ENCODE data around the gene CEP43. TPM values are rescaled to one million over a fixed set of nuclear protein-coding genes. Genes with fewer than 3 reads are reported as not detected.
"Not testable (repeated sequence)": the region's sequence is repeated elsewhere in the genome, so short reads cannot be mapped to it uniquely, and the experiment has no call there.

Gene CEP43
- total RNA-seq: 10 to 100 TPM; 33.0 to 46.3 TPM
- polyA plus RNA-seq (ENCODE audit: insufficient read length in 2 of 2): 10 to 100 TPM; 31.5 to 43.9 TPM
- long read RNA-seq, donor 1, full-length matches to known transcripts: 9 of 9 reads
- long read RNA-seq, donor 1, partial matches to known transcripts: 0 of 9 reads
- long read RNA-seq, donor 1, other reads (novel, unspliced or antisense): 0 of 9 reads
- long read RNA-seq, donor 2, partial matches to known transcripts: 0 of 1 reads
- long read RNA-seq, donor 2, other reads (novel, unspliced or antisense): 0 of 1 reads
- long read RNA-seq, donor 3, partial matches to known transcripts: 0 of 3 reads
- long read RNA-seq, donor 3, other reads (novel, unspliced or antisense): 0 of 3 reads
- long read RNA-seq, donor 4, full-length matches to known transcripts: 3 of 3 reads
- long read RNA-seq, donor 4, partial matches to known transcripts: 0 of 3 reads
- long read RNA-seq, donor 4, other reads (novel, unspliced or antisense): 0 of 3 reads

DNA sequence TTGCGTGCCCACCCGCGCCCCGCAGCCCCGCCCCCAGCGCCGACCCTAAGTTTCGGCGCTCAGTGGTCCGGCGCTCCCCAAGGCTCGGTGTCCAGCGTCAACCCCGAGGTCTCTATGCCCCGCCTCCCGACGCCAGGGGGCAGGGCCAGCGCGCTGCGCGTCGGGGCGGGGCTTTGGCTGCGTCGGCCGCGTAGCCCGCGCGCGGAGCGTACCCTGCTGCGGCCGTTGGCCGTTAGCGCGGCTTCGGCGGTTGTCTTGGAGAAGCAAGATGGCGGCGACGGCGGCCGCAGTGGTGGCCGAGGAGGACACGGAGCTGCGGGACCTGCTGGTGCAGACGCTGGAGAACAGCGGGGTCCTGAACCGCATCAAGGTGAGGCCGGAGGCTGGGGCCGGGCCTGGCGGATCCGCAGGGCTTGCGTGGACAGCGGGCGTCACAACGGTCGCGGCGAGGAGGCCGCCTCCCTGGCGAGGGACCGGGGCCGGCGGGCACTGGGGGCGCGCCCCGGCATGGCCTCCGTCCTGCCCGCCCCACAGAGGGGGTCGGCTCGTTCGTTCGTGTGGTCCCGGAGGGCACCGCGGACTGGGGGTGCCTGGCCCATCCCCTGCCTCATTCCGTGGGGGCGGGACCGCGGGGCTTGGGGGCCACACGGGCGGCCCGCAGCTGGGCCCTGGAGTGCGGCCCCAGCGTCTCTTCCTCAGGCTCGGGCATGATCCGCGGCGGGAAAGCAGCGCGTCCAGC is at the start of gene CEP43:
TSS of gene CEP43 (plus strand) at position 253 of the 739 bp plus-strand sequence. CDS start at position 269, 16 bp downstream.
- H3K4me3 ChIP-seq (ENCODE audit: low read depth, low read length): peak within 1 kb of the TSS; percentile 74
- H3K4me1 ChIP-seq (ENCODE audit: control insufficient read depth, insufficient read depth, low read length): peaks cover 5% of the 10 kb centered on the region
- no peaks in the 10 kb centered on the region for H3K36me3 ChIP-seq (ENCODE audit: control insufficient read depth, insufficient read depth, low read length)
- peak within 1 kb of the TSS; percentile 69 for H3K27ac ChIP-seq (ENCODE audit: low read depth, low read length)
- WGBS (ENCODE audit: insufficient coverage): 0% methylated on average over 93 of the region's 93 CpGs
- H3K27me3 ChIP-seq (ENCODE audit: control insufficient read depth, insufficient read depth, low read length): no peaks in the 10 kb centered on the region
- no peaks in the 10 kb centered on the region for H3K9me3 ChIP-seq (ENCODE audit: control insufficient read depth, insufficient read depth, low read length)
- peak; percentile 91 to 98 (median 94) for DNase-seq (ENCODE audit: low read depth in 4 of 6, low spot score in 6 of 6)

GRCh38 chr6:166949528-166950442 is 49.4 kb upstream of the CEP43 start:
- Histone ChIP-seq H3K36me3 (ENCODE audit: control insufficient read depth, insufficient read depth, low read length) (peaks cover 29% of the 10 kb centered on the region), H3K27me3 (ENCODE audit: control insufficient read depth, insufficient read depth, low read length) (no peaks in the 10 kb centered on the region), H3K4me3 (ENCODE audit: low read depth, low read length) (no peak overlapping the region), H3K4me1 (ENCODE audit: control insufficient read depth, insufficient read depth, low read length) (peaks cover 1% of the 10 kb centered on the region), H3K9me3 (ENCODE audit: control insufficient read depth, insufficient read depth, low read length) (no peaks in the 10 kb centered on the region), H3K27ac (ENCODE audit: low read depth, low read length) (no peak overlapping the region)
- WGBS (ENCODE audit: insufficient coverage): 64% methylated on average over 9 of the region's 9 CpGs
- DNase-seq (ENCODE audit: low read depth in 4 of 6, low spot score in 6 of 6): no peak

DNA sequence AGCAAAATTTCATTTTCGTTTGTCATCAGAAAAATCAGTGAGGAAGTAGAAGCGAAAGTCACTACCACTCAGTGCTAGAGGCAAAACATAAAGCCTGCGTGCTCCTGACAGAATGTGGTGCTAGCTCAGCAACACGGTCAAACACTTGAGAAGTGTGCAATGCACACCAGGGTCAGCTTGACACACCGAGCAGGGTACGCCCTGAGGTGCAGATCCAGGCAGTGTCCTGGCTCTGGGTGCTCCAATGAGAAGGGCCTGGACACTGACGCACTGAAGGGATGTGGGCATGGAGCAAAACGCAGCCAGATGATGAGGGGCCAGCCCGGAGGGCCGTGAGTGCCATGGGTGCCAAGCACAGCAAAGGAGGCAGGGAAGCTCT is 48.8 kb upstream of the CEP43 start:
- no peak for DNase-seq (ENCODE audit: low read depth in 4 of 6, low spot score in 6 of 6)
- Histone ChIP-seq H3K9me3 (ENCODE audit: control insufficient read depth, insufficient read depth, low read length) (no peaks in the 10 kb centered on the region), H3K27me3 (ENCODE audit: control insufficient read depth, insufficient read depth, low read length) (no peaks in the 10 kb centered on the region), H3K4me3 (ENCODE audit: low read depth, low read length) (no peak overlapping the region), H3K36me3 (ENCODE audit: control insufficient read depth, insufficient read depth, low read length) (peaks cover 26% of the 10 kb centered on the region), H3K4me1 (ENCODE audit: control insufficient read depth, insufficient read depth, low read length) (peaks cover 8% of the 10 kb centered on the region), H3K27ac (ENCODE audit: low read depth, low read length) (no peak overlapping the region)
- WGBS (ENCODE audit: insufficient coverage): 93% methylated on average over 10 of the region's 10 CpGs

DNA sequence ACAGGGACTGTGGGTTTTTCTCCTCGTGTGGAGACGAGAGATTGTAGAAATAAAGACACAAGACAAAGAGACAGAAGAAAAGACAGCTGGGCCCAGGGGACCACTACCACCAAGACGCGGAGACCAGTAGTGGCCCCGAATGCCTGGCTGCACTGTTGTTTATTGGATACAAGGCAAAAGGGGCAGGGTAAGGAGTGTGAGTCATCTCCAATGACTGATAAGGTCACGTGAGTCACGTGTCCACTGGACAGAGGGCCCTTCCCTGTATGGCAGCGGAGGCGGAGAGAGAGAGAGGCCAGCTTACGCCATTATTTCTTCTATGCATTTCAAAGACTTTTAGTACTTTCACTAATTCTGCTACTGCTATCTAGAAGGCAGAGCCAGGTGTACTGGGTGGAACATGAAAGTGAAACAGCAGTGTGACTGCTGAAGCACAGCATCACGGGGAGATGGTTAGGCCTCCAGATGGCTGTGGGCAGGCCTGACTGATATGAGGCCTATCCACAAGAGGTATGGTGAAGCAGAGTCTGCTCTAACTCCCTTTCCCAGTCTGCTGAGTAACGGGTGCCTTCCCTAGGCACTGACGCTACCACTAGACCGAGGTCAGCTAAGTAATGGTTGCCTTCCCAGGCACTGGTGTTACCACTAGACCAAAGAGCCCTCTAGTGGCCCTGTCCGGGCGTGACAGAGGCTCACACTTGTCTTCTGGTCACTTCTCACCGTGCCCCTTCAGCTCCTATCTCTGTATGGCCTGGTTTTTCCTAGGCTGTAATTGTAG is 48.1 kb upstream of the CEP43 start:
- Histone ChIP-seq H3K36me3 (ENCODE audit: control insufficient read depth, insufficient read depth, low read length) (peaks cover 23% of the 10 kb centered on the region), H3K4me1 (ENCODE audit: control insufficient read depth, insufficient read depth, low read length) (peaks cover 14% of the 10 kb centered on the region)
- not testable (repeated sequence) for H3K9me3 ChIP-seq (ENCODE audit: control insufficient read depth, insufficient read depth, low read length); H3K4me3 ChIP-seq (ENCODE audit: low read depth, low read length); H3K27me3 ChIP-seq (ENCODE audit: control insufficient read depth, insufficient read depth, low read length); H3K27ac ChIP-seq (ENCODE audit: low read depth, low read length)
- WGBS (ENCODE audit: insufficient coverage): 89% methylated on average over 13 of the region's 17 CpGs
- peak in 2 of 6 donors; percentile 59 to 80 for DNase-seq (ENCODE audit: low read depth in 4 of 6, low spot score in 6 of 6)

DNA sequence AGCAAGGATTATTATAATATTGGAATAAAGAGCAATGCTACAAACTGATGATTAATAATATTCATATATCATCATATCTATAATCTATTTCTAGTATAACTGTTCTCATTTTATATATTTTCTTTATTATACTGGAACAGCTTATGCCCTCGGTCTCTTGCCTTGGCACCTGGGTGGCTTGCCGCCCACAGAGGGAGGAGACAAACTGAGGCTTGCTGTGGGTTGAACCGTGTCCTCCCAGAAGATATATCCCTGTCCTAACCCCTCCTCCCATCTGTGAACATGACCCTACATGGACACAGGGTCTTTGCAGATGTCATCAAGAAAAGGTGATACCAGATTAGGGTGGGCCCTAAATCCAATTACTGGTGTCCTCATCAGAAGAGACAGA is 47.5 kb upstream of the CEP43 start:
- H3K27me3 ChIP-seq (ENCODE audit: control insufficient read depth, insufficient read depth, low read length): no peaks in the 10 kb centered on the region
- DNase-seq (ENCODE audit: low read depth in 4 of 6, low spot score in 6 of 6): no peak
- H3K36me3 ChIP-seq (ENCODE audit: control insufficient read depth, insufficient read depth, low read length): peaks cover 20% of the 10 kb centered on the region
- H3K27ac ChIP-seq (ENCODE audit: low read depth, low read length): no peak overlapping the region
- peaks cover 14% of the 10 kb centered on the region for H3K4me1 ChIP-seq (ENCODE audit: control insufficient read depth, insufficient read depth, low read length)
- no peak overlapping the region for H3K4me3 ChIP-seq (ENCODE audit: low read depth, low read length)
- H3K9me3 ChIP-seq (ENCODE audit: control insufficient read depth, insufficient read depth, low read length): no peaks in the 10 kb centered on the region
- WGBS (ENCODE audit: insufficient coverage): 100% methylated on average over 2 of the region's 3 CpGs

DNA sequence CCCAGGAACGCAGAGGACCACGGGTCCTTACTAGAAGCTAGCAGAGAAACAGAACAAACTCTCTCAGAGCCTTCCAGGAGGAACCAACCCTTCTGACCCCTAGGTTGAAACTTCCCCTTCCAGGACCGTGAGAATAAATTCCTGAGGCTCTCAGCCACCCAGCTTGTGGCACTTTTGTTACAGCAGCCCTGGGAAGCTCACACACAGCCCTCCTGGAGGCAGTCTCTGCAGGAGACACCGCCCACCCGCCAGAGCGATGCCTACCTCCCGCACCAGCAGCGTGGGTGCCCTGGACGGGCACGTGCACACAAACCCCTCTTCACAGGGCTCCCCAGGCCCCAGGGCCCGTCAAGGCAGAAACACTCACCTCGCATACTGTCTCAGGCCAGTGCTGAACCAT is 47.1 kb upstream of the CEP43 start:
- peaks cover 19% of the 10 kb centered on the region for H3K4me1 ChIP-seq (ENCODE audit: control insufficient read depth, insufficient read depth, low read length)
- 96% methylated on average over 9 of the region's 12 CpGs for WGBS (ENCODE audit: insufficient coverage)
- peaks cover 16% of the 10 kb centered on the region for H3K36me3 ChIP-seq (ENCODE audit: control insufficient read depth, insufficient read depth, low read length)
- DNase-seq (ENCODE audit: low read depth in 4 of 6, low spot score in 6 of 6): no peak
- no peak overlapping the region for H3K27ac ChIP-seq (ENCODE audit: low read depth, low read length)
- no peaks in the 10 kb centered on the region for H3K9me3 ChIP-seq (ENCODE audit: control insufficient read depth, insufficient read depth, low read length)
- no peaks in the 10 kb centered on the region for H3K27me3 ChIP-seq (ENCODE audit: control insufficient read depth, insufficient read depth, low read length)
- no peak overlapping the region for H3K4me3 ChIP-seq (ENCODE audit: low read depth, low read length)

DNA sequence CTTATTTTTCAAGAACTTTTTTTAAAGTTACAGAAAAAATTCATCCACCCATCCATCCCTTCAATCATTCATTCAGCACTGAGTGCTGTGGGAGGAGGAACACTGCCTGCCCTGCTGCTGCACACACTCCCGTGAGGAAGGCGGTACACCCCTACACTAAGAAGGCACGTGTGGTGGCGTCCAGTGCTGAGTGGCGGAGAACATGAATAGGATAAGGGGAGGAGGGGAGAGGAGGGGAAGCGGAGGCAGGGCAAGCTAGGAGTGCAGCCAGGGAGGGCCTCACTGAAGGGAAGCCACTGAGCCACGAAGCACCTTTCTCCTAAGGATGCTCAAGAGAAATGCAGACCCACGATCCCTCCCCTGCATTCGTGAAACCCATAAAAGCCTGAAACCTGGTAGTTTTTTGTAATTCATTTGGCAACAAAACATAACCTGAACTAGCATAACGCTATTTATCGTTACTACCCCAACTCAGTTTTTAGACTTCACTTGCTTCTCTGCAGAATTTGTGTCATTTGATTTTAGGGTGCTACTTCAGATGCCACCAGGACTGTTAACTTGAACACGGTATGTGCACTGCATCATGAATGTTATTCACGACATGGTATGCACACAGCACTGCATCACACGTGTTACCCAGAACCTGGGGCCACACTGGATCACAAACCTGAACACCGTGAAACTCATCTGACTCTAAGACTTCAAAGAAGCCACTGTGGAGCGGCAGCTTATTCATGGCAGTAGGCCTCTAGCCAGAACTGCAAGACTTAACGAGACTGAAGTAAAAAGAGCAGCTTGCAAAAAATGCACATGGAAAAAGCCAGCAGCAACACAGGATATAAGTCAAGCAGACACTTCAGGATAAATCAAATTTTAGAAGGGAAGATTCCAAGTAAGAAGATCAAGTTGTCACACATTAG is 46.4 kb upstream of the CEP43 start:
- Histone ChIP-seq H3K27me3 (ENCODE audit: control insufficient read depth, insufficient read depth, low read length) (no peaks in the 10 kb centered on the region), H3K9me3 (ENCODE audit: control insufficient read depth, insufficient read depth, low read length) (no peaks in the 10 kb centered on the region), H3K4me3 (ENCODE audit: low read depth, low read length) (no peak overlapping the region), H3K36me3 (ENCODE audit: control insufficient read depth, insufficient read depth, low read length) (peaks cover 14% of the 10 kb centered on the region), H3K27ac (ENCODE audit: low read depth, low read length) (no peak overlapping the region), H3K4me1 (ENCODE audit: control insufficient read depth, insufficient read depth, low read length) (peaks cover 25% of the 10 kb centered on the region)
- 61% methylated on average over 10 of the region's 17 CpGs for WGBS (ENCODE audit: insufficient coverage)
- peak in 1 of 6 donors; percentile 41 for DNase-seq (ENCODE audit: low read depth in 4 of 6, low spot score in 6 of 6)

- Histone ChIP-seq H3K4me3 (ENCODE audit: low read depth, low read length) (no peak overlapping the region), H3K4me1 (ENCODE audit: control insufficient read depth, insufficient read depth, low read length) (peaks cover 25% of the 10 kb centered on the region), H3K36me3 (ENCODE audit: control insufficient read depth, insufficient read depth, low read length) (peaks cover 14% of the 10 kb centered on the region), H3K9me3 (ENCODE audit: control insufficient read depth, insufficient read depth, low read length) (no peaks in the 10 kb centered on the region), H3K27me3 (ENCODE audit: control insufficient read depth, insufficient read depth, low read length) (no peaks in the 10 kb centered on the region), H3K27ac (ENCODE audit: low read depth, low read length) (no peak overlapping the region)
- 100% methylated on average over 1 of the region's 6 CpGs for WGBS (ENCODE audit: insufficient coverage)
- no peak for DNase-seq (ENCODE audit: low read depth in 4 of 6, low spot score in 6 of 6)
Measured at GRCh38 chr6:166954118-166954713, 45.0 kb upstream of the CEP43 start.
